ENCODE data around the gene COL16A1.

GRCh38 chr1:31689379-31689778, 14.4 kb downstream of the COL16A1 start:
- no peak for TF ChIP-seq SP1 (IDR thresholded peaks at IDR 0.05)
- TF ChIP-seq, protein P1, sequence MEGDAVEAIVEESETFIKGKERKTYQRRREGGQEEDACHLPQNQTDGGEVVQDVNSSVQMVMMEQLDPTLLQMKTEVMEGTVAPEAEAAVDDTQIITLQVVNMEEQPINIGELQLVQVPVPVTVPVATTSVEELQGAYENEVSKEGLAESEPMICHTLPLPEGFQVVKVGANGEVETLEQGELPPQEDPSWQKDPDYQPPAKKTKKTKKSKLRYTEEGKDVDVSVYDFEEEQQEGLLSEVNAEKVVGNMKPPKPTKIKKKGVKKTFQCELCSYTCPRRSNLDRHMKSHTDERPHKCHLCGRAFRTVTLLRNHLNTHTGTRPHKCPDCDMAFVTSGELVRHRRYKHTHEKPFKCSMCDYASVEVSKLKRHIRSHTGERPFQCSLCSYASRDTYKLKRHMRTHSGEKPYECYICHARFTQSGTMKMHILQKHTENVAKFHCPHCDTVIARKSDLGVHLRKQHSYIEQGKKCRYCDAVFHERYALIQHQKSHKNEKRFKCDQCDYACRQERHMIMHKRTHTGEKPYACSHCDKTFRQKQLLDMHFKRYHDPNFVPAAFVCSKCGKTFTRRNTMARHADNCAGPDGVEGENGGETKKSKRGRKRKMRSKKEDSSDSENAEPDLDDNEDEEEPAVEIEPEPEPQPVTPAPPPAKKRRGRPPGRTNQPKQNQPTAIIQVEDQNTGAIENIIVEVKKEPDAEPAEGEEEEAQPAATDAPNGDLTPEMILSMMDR (IDR thresholded peaks at IDR 0.05; ENCODE audit: low read depth, low read length, missing input control) = no peak
- no peak for TF ChIP-seq ATF3 (IDR thresholded peaks at IDR 0.05)
- no peak for TF ChIP-seq RXRA (IDR thresholded peaks at IDR 0.05)
- TF ChIP-seq, protein P2, sequence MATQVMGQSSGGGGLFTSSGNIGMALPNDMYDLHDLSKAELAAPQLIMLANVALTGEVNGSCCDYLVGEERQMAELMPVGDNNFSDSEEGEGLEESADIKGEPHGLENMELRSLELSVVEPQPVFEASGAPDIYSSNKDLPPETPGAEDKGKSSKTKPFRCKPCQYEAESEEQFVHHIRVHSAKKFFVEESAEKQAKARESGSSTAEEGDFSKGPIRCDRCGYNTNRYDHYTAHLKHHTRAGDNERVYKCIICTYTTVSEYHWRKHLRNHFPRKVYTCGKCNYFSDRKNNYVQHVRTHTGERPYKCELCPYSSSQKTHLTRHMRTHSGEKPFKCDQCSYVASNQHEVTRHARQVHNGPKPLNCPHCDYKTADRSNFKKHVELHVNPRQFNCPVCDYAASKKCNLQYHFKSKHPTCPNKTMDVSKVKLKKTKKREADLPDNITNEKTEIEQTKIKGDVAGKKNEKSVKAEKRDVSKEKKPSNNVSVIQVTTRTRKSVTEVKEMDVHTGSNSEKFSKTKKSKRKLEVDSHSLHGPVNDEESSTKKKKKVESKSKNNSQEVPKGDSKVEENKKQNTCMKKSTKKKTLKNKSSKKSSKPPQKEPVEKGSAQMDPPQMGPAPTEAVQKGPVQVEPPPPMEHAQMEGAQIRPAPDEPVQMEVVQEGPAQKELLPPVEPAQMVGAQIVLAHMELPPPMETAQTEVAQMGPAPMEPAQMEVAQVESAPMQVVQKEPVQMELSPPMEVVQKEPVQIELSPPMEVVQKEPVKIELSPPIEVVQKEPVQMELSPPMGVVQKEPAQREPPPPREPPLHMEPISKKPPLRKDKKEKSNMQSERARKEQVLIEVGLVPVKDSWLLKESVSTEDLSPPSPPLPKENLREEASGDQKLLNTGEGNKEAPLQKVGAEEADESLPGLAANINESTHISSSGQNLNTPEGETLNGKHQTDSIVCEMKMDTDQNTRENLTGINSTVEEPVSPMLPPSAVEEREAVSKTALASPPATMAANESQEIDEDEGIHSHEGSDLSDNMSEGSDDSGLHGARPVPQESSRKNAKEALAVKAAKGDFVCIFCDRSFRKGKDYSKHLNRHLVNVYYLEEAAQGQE (IDR thresholded peaks at IDR 0.05) = no peak
- no peak for TF ChIP-seq RAD21 (IDR thresholded peaks at IDR 0.05)
- no peak for TF ChIP-seq JUND (IDR thresholded peaks at IDR 0.05)
- no peak for TF ChIP-seq GABPA (IDR thresholded peaks at IDR 0.05 in 1 of 2, conservative IDR thresholded peaks at IDR 0.05 in 1 of 2)
- TF ChIP-seq MAX (IDR thresholded peaks at IDR 0.05) = no peak
- TF ChIP-seq YY1 (IDR thresholded peaks at IDR 0.05) = no peak
- TF ChIP-seq TAF1 (conservative IDR thresholded peaks at IDR 0.05) = no peak
- no peak for TF ChIP-seq ZBTB33 (IDR thresholded peaks at IDR 0.05)

Measured in liver (tissue), 3 donors.